Nephron progenitor cell (in vitro differentiated cells): ENCODE data around the gene WSB1.

Experiments used
- DNase-seq: peaks from one replicate; pipeline ENCODE4 v3.0.0; 2021
- H3K27ac Mint-ChIP-seq: 2 replicates; pipeline ENCODE4 v1.8.0; 2021; ENCODE audit warnings: mild to moderate bottlenecking, moderate library complexity, mixed read lengths
- H3K27me3 Mint-ChIP-seq: 2 replicates; pipeline ENCODE4 v1.8.0; 2021; ENCODE audit warnings: mild to moderate bottlenecking, low read depth, mixed read lengths; ENCODE audit not compliant: poor library complexity
- H3K36me3 Mint-ChIP-seq: 2 replicates; pipeline ENCODE4 v1.8.0; 2021; ENCODE audit warnings: low read depth, mixed read lengths
- H3K4me1 Mint-ChIP-seq: 2 replicates; pipeline ENCODE4 v1.8.0; 2021; ENCODE audit warnings: mixed read lengths
- H3K4me3 Mint-ChIP-seq: 2 replicates; pipeline ENCODE4 v1.8.0; 2021; ENCODE audit warnings: mild to moderate bottlenecking, moderate library complexity, mixed read lengths
- H3K9me3 Mint-ChIP-seq: 2 replicates; pipeline ENCODE4 v1.8.0; 2021; ENCODE audit warnings: mild to moderate bottlenecking, moderate library complexity, mixed read lengths
- TF ChIP-seq, protein P1 (sequence below): fragments of 200-600 bp; sonication (generic); IDR thresholded peaks from 2 replicates; pipeline ENCODE4 v1.5.0; 2021; ENCODE audit warnings: antibody characterized with exemption

Gene WSB1

GRCh38 chr17:27319541-27320221 is 25.8 kb downstream of the WSB1 start:
- Mint-ChIP-seq H3K9me3 (no peaks in the 10 kb centered on the region), H3K27me3 (no peaks in the 10 kb centered on the region), H3K36me3 (peaks cover 46% of the 10 kb centered on the region), H3K27ac (peak overlapping the region; percentile 62), H3K4me3 (no peak overlapping the region), H3K4me1 (peaks cover 4% of the 10 kb centered on the region)
- TF ChIP-seq, protein P1, sequence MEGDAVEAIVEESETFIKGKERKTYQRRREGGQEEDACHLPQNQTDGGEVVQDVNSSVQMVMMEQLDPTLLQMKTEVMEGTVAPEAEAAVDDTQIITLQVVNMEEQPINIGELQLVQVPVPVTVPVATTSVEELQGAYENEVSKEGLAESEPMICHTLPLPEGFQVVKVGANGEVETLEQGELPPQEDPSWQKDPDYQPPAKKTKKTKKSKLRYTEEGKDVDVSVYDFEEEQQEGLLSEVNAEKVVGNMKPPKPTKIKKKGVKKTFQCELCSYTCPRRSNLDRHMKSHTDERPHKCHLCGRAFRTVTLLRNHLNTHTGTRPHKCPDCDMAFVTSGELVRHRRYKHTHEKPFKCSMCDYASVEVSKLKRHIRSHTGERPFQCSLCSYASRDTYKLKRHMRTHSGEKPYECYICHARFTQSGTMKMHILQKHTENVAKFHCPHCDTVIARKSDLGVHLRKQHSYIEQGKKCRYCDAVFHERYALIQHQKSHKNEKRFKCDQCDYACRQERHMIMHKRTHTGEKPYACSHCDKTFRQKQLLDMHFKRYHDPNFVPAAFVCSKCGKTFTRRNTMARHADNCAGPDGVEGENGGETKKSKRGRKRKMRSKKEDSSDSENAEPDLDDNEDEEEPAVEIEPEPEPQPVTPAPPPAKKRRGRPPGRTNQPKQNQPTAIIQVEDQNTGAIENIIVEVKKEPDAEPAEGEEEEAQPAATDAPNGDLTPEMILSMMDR = no peak
- no peak for DNase-seq

GRCh38 chr17:27320222-27320560 is 26.3 kb downstream of the WSB1 start:
- peaks cover 41% of the 10 kb centered on the region for H3K36me3 Mint-ChIP-seq
- DNase-seq = no peak
- no peaks in the 10 kb centered on the region for H3K9me3 Mint-ChIP-seq
- TF ChIP-seq, protein P1 = no peak
- H3K4me1 Mint-ChIP-seq = peaks cover 4% of the 10 kb centered on the region
- H3K27me3 Mint-ChIP-seq = no peaks in the 10 kb centered on the region
- peak overlapping the region; percentile 62 for H3K27ac Mint-ChIP-seq
- H3K4me3 Mint-ChIP-seq = no peak overlapping the region

GRCh38 chr17:27321372-27321771 is 27.5 kb downstream of the WSB1 start:
- Mint-ChIP-seq H3K4me3 (no peak overlapping the region), H3K27me3 (no peaks in the 10 kb centered on the region), H3K27ac (no peak overlapping the region), H3K9me3 (no peaks in the 10 kb centered on the region), H3K4me1 (peaks cover 4% of the 10 kb centered on the region), H3K36me3 (peaks cover 29% of the 10 kb centered on the region)
- TF ChIP-seq, protein P1 = no peak
- DNase-seq = no peak

- DNase-seq = no peak
- no peaks in the 10 kb centered on the region for H3K27me3 Mint-ChIP-seq
- TF ChIP-seq, protein P1 = no peak
- H3K4me3 Mint-ChIP-seq = no peak overlapping the region
- no peak overlapping the region for H3K27ac Mint-ChIP-seq
- peaks cover 22% of the 10 kb centered on the region for H3K36me3 Mint-ChIP-seq
- H3K9me3 Mint-ChIP-seq = no peaks in the 10 kb centered on the region
- H3K4me1 Mint-ChIP-seq = peaks cover 4% of the 10 kb centered on the region
Observed at GRCh38 chr17:27322026-27322425, 28.1 kb downstream of the WSB1 start.

GRCh38 chr17:27322690-27323508 is 29.0 kb downstream of the WSB1 start:
- Mint-ChIP-seq H3K4me1 (peaks cover 4% of the 10 kb centered on the region), H3K27me3 (no peaks in the 10 kb centered on the region), H3K4me3 (no peak overlapping the region), H3K27ac (no peak overlapping the region), H3K9me3 (no peaks in the 10 kb centered on the region), H3K36me3 (peaks cover 18% of the 10 kb centered on the region)
- TF ChIP-seq, protein P1 = no peak
- DNase-seq = no peak
